ENCODE results near the gene TLE4. TPM values are rescaled to one million over a fixed set of nuclear protein-coding genes. Genes with fewer than 3 reads are reported as not detected.
"Not testable (repeated sequence)": the region's sequence is repeated elsewhere in the genome, so short reads cannot be mapped to it uniquely, and the experiment has no call there.

Gene TLE4
- polyA plus RNA-seq, 3 donors, result 64.4 to 73.5 (median 71.6) TPM

DNA sequence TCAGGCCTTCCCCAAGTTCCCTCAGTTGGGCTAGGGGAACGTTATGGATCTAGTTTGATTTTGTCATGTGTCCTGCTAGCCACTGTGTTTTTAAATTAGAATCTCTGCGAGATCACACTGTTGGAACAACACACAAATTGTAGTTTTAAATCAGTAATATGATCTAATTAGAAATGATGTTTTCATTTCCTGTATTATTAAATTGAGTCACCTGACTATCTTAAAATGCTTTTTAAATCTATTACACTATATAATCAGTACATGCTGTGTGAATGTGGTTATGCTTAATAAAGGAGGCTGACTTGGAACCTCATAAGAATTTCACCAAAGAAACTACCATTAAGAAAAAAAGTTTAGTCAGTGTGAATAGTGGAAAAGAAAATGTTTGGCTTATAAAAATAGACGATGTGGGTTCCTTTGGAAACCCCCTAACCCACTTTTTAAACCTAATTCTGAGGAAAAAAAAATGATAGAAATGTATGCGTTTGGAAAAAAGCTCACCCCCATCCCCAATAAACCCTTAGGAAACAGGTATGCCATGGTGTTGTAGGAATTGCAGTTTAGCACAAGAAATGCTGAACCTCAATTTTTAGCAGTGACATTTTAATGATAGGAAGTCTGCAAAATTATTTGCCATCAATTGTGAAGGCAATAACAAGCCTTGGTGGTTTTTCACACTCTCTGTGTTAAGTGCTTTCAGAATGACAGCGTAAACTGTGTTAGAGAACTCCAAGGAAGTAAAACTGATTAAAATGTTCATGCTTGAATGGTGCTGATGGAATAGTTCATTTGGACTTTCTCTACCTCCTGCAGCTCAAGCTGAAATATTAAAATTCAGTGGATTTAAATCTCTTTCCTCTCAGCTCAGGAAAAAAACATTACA is 59.0 kb downstream of the TLE4 start:
- DNase-seq (ENCODE audit: low read depth in 3 of 3, low spot score in 2 of 3), result no peak

DNA sequence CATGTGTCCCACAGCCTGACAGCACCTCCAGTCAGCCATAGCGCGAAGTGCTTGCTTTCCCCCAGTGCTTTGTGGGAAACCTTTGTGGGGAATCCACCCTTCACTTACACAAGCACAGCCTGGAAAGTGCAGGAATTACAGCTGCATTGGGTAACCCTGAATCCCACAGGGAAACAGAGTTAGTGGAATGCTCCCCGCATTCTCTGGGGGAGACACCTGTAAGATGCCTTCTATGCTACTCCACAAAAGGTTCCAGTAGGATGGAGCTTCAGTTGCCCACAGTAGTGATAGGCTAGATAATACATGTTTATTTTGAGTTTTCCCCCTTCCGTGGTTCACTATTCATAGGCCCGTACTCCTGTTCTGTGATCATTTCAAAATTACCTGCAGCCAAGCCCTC is 60.3 kb downstream of the TLE4 start:
- no peak for DNase-seq (ENCODE audit: low read depth in 3 of 3, low spot score in 2 of 3)

DNA sequence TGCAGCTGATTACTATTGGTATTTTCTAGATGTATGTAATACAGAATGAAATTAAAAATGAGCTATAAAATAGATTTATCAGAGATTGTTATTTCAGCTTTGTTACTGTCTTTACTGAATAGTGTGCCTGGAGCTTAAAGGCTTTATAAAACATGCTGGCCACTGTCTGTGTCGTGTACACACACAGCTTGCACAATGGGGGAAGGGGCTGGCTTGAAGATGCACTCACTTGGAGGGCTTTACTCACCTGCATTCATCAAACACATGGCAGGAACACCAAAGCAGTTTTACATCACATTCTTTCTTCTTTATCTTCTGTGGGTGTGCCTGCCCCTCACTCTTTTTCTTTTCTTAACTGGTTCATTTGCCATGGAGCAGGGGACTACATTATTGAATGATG is 60.9 kb downstream of the TLE4 start:
- DNase-seq (ENCODE audit: low read depth in 3 of 3, low spot score in 2 of 3), result no peak

DNA sequence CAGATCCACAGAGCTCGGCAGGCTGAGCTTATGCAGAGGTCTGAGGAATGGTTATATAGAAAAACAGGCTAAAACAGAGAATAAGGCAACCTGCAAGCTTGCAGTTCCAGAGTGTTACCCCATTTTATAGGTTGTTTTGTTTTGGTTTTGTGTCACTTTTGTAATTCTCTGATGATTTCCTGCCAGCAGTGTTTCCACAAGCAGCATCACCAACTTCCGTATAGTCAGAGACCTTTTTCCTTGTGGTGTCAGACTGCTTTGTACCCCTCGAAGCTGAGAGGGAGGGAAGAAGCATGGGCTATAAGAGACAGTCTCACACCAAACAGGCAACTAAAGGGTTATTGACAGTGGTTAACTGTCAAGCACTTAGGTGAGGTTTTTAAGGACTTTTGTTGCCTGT is 61.8 kb downstream of the TLE4 start:
- DNase-seq (ENCODE audit: low read depth in 3 of 3, low spot score in 2 of 3), result no peak

DNA sequence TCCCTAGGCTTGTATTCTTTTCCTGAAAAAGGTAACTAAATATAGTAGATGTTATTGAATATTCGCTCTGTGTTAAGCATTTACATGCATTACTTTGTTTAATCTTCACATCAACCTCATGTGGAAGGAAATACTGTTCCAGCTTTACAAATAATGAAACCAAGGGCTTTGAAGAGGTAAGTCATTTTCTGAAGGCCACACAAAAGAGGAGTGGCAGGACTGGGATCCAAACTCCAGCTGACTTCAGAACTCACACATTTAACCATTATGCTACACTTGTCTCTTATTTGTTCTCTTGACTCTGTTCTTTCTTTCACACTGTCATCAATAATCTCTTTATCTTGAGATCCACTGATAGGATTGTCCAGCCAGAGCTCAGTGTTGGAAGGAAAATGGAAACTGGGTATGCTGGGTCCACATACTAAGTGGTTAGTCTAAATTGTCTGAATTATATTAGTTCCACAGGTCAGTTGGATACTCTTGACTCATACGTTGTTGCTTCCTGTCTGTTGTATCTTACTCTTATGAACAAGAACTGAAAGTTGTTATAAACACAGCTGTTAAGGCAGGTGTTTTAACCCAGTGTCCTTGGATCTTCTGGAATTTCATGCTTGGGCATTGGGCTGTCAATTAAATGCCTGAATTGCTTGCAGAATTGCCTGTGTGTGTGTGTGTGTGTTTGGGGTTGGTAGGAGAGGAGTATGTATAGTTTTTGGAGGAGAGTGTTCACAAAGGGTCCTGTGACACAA is 65.6 kb downstream of the TLE4 start:
- no peak for DNase-seq (ENCODE audit: low read depth in 3 of 3, low spot score in 2 of 3)

DNA sequence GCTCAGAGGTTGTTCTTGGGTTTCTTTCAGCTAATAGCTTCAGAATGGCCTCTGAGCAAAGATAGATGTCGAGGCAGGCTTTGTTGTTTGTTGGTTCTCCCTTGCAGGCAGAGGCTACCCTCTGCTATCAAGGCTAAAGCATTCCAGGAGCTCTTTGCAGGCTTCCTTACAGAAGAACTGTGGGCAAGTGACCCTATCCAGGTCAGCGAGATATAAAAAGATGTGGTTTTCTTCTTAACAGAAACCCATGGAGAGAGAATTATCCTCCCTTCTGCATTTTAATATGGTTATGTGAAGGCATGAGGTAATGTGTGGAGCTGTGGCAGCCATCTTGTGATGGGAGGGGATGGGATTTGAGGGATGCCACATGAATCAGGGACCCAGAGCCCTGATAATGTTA is 67.0 kb downstream of the TLE4 start:
- no peak for DNase-seq (ENCODE audit: low read depth in 3 of 3, low spot score in 2 of 3)

DNA sequence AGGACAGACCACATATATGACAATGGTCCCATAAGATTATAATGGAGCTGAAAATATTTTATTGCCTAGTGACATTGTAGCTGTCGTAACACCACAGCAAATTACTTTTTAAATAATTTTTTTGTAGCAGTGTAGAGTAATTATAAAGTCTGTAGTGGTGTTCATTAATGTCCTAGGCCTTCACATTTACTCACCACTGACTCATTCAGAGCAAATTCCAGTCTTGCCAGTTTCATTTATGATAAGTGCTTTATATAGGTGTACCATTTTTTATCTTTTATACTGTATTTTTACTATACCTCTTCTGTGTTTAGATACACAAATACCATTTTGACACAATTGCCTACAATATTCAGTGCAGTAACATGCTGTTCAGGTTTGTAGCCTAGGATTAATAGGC is 67.6 kb downstream of the TLE4 start:
- no peak for DNase-seq (ENCODE audit: low read depth in 3 of 3, low spot score in 2 of 3)

DNA sequence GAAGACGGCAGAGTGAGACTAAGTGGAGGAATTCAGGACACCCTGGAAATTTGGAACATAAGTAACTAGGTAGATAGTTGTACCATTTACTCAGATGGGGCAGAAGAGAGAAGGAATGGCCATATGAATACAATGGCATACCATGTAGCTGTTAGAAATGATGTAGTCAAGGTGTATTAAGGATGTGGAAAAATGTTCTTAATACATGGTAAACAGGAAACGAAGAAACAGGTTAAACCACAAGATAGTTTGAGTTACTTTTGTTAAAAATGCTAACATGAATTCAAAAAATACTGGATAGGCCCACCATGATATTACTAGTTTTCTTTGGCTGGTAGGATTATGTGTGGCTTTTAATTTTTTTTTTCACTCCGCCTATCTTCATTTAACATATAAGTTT is 68.3 kb downstream of the TLE4 start:
- not testable (repeated sequence) for DNase-seq (ENCODE audit: low read depth in 3 of 3, low spot score in 2 of 3)

DNA sequence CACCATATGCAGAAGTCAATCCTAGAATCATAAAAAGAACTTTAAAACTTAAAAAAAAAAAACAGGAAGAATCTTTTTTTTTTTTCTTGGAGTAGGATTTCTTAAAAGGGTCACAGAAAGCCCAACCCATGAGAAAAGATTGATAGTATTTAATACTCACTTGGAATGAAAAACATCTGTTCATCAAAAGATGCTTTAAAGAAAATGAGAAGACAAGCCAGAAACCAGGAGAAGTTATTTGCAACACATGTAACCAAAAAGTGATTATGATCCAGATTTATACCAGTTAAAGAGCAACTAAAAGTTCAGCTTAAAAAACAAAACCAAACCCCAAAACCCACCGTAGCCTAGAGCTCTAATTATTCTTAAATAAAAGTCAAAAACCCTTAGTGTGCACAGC is 69.3 kb downstream of the TLE4 start:
- no peak for DNase-seq (ENCODE audit: low read depth in 3 of 3, low spot score in 2 of 3)

DNA sequence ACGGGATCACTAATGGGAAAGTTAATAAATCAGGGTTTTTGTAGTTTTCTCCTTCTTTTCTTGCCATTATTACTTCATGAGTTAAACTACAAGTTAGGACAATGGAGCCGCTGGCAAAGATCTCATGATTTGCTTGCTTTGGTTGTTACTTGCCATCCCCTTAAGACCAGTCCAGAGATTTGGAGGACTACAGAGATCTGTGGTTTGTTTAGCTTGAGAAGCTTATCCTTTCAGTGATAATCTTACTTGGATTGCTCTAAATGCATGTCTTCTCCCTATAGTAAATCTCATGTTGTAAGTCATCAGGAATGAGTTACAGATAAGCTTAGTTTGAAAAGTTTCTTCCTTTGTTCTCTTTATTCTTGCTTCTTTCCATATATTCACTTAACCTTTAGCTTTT is 70.9 kb downstream of the TLE4 start:
- no peak for DNase-seq (ENCODE audit: low read depth in 3 of 3, low spot score in 2 of 3)

DNA sequence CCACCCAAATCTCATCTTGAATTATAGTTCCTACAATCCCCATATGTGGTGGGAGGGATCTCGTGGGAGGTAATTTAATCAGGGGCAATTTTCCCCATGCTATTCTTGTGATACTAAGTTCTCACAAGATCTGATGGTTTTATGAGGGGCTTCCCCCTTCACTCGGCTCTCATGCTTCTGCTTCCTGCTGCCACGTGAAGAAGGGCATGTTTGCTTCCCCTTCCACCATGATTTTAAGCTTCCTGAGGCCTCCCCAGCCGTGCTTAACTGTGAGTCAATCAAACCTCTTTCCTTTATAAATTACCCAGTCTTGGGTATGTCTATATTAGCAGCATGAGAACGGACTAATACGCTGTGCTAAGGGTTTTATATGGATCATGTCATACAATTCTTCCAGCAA is 72.3 kb downstream of the TLE4 start:
- DNase-seq (ENCODE audit: low read depth in 3 of 3, low spot score in 2 of 3), result no peak

DNA sequence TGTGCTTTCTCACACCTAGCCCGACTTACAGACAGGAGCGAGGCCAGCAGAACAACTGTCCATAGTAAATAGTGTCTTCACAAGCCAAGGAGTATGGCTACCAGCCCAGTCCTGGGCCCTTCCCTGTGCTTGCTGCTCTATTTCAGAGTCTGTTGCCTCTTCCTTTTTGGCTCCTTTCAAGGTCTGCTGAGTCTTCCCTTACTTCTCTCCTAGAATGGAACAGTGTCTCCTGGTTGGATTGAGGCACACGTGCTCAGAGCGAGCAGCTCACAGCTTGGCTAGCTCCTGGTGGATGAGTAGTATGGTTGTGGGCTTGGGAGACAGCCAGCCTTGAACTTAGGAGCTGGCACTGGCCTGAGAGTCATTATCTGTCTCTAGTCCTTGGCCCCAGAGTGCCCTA is 72.8 kb downstream of the TLE4 start:
- no peak for DNase-seq (ENCODE audit: low read depth in 3 of 3, low spot score in 2 of 3)

DNA sequence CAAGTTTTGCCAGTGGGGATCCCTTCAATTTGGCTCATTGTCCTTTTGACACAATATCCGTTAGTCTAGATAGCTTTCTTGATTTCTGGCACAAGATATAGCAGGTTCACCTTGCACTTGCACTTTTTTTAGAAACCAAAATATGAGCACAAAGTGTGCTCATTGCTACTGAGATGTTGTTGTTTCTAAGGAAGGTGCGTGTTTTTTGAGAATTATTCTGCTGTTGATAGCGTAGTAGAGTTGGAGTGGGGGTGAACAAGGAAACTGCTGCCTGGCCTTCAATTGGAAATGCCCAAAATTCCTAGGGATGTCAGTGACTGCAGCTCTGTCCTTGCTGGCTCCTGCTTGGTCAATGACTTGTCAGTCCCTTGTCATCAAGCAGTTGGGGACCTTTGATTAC is 73.3 kb downstream of the TLE4 start:
- DNase-seq (ENCODE audit: low read depth in 3 of 3, low spot score in 2 of 3), result no peak

DNA sequence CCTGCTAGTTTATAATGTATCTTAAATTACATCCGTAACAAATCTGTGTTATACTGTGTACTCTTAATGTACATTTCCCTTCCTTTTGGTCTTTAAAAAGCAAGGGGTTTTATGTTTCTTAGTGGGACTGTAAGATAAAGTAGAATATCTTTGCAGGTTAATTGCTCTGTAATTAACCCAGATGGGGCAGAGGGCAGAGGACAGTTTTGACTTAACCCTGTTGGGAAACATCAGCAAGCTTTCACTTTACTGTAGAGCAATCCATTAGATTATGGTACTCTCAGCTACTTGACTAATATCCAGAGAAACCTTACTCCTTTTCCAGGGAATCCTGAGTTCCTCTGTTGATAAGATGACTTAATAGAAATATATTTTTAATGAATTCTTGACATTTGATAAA is 74.3 kb downstream of the TLE4 start:
- no peak for DNase-seq (ENCODE audit: low read depth in 3 of 3, low spot score in 2 of 3)

DNA sequence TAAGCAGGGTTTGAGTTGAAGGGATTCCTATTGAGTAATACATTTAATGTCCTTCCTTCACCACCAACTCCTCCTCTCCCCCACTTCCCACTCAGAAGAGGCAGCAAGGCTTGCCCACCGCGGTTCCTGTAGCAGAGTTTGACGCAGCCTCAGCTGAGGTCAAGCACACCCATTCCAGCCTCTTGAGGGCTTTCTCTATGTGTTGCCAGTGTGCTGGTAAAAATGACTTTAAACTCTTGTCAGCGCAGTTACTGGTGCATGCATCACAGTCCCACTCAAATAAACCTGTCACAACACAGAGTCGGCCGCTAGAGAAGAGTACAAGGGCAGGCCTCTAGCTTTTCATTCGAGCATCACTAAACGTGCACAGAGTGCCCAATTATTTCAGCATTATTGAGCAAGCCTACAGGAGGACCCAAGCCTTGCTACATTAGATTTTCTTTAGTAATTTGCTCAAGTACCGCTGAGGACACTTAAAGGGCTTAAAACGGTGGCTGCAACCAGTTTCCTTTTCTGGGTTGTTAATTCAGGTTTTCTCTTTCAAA is 79.6 kb downstream of the TLE4 start:
- peak in 1 of 3 donors; percentile 27 for DNase-seq (ENCODE audit: low read depth in 3 of 3, low spot score in 2 of 3)

DNA sequence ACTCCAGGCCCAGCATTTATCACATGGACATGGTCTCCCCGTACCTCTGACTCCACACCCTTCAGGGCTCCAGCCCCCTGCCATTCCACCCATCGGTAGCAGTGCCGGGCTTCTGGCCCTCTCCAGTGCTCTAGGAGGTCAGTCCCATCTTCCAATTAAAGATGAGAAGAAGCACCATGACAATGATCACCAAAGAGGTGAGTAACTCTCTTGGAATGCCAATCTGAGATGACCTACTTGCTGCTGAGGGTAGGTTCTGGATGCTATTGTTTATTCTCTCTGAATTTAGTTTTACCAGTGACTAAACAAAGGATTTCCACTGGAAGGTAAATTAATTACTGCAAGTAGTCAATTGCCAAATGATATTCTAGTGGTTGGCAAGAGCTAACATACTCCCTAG is 80.8 kb downstream of the TLE4 start:
- DNase-seq (ENCODE audit: low read depth in 3 of 3, low spot score in 2 of 3), result no peak

DNA sequence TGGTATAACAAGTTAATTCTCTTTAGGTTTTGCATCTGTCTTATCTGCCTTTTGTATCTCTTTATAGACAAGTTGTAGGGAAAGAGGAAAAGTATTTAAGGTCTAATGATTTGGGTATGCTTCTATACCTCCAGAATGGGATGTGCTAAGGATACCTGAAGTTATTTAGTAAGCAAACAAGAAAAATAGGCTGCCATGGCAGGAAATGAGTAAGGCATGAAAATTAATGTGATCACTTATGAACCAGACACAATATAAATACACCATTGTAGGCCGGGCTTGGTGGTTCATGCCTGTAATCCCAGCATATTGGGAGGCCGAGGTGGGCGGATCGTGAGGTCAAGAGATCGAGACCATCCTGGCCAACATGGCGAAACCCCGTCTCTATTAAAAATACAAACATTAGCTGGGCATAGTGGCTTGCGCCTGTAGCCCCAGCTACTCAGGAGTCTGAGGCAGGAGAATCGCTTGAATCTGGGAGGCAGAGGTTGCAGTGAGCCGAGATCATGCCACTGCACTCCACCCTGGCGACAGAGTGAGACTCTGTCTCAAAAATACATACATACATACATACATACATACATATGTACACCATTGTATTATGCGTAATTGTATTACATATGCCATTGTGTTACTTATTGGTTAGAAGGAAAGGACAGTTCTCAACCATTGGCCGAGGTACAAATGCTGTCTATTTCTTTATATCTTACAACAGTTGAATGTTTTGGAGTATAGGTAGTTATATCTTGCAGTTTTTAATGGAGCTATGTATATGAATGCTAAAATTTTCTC is 83.0 kb downstream of the TLE4 start:
- DNase-seq (ENCODE audit: low read depth in 3 of 3, low spot score in 2 of 3), result not testable (repeated sequence)

DNA sequence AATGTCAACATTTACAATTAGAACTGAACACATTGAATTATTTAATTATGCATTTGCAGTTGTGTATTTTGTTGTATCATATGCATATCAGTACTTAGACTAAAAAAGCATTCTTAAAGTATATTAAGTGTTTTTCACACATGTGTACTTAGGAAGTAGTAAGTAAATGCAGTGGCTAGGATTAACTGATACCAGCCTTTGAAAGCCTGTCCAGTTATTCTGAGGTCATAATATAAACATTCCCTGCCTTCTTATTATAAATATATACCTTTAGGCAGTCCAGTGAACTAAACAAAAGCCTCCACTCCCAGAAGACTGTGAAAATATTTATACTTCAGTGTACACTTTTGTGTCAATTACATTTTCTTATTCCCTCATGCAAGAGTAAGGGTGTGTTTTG is 83.8 kb downstream of the TLE4 start:
- DNase-seq (ENCODE audit: low read depth in 3 of 3, low spot score in 2 of 3), result no peak

DNA sequence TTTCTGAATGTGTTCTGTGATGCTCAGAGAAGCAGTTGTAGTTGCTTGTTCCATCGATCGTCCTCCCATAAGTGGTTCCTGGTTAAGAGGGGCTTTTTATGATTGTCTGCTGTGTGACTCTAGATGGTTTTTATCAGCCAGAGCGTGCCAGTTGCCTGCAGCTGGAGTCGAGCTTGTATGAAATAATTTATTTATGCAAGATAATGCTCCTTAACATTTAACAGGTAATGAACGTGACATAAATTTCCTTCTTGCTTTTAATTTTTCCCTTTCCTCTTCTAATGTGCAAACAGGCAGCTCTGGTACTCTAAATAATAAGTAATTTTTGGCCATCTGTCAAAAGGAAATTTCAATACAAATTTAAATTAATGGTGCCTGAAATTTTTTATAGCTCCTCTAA is 84.4 kb downstream of the TLE4 start:
- DNase-seq (ENCODE audit: low read depth in 3 of 3, low spot score in 2 of 3), result no peak

DNA sequence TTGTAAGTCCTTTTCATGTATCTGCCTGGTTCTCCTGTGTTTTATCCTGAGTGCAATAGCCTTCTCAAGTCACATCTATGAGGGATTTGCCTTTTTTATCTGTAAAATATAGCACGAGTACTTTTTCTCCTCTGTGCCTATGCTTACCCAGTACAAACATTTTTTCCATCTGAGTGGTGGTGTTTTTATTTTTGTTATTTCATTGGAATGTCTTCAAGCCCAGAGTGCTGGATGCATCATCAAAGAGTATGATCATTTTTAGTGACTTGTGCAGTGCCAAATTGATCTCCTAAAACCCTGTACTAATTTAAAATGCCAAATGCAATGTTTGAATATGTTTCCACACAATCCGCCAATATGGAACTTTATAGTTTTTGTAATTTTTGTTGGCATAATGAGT is 86.1 kb downstream of the TLE4 start:
- no peak for DNase-seq (ENCODE audit: low read depth in 3 of 3, low spot score in 2 of 3)

DNA sequence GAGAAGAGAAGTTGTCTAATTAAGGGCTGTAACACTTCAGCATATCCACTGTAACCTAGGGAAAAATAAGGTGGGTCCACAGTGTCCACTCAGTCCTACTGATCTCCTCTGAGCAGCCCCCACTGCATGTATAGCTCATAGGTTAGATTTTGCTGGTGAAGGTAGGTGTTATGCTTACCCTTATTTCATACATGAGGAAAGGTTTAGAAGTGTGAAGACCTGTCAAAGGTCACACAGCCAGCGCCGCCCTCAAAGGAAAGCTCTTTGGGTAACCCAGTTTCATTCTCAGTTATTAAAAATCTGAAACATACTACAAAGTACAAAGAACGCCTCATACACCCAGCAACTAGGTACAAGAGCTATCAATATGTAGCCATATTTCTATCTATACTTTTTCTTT is 87.2 kb downstream of the TLE4 start:
- no peak for DNase-seq (ENCODE audit: low read depth in 3 of 3, low spot score in 2 of 3)
